PC-3 (cell line): ENCODE measurements around the gene CTAG1B. TPM values are rescaled to one million over a fixed set of nuclear protein-coding genes. Genes with fewer than 3 reads are reported as not detected.

Experiments used
- ATAC-seq: fragments of 200-7000 bp; cut with Tn5 transposase; 2 replicates; pipeline ENCODE4 v1.9.1; 2020; ENCODE audit warnings: mild to moderate bottlenecking, moderate library complexity
- BruUV-seq: library from RNA; stranded (reverse); fragments of 400-500 nt; replicated peaks from 2 replicates; lab custom pipeline; 2021; lab: Mats Ljungman, UMichigan
- CTCF ChIA-PET: fragments of 300-600 bp; sonication (Branson Sonifier 250); formaldehyde crosslinking; loops from one replicate; lab custom pipeline; 2022; ENCODE audit warnings: antibody characterized with exemption; lab: Charles Lee
- POLR2A ChIA-PET: fragments of 300-600 bp; sonication (Branson Sonifier 250); formaldehyde crosslinking; loops from one replicate; lab custom pipeline; 2022; ENCODE audit warnings: antibody characterized with exemption; ENCODE audit not compliant: unreplicated experiment; lab: Charles Lee
- DNase-seq: peaks from one replicate; pipeline ENCODE4 v3.0.0-alpha.2; 2015
- H2AFZ ChIP-seq: fragments of 300-600 bp; sonication (generic); 2 replicates; pipeline ENCODE4 v1.6.0; 2016; ENCODE audit warnings: antibody characterized with exemption, low read length
- H3F3A ChIP-seq: fragments of 300-600 bp; sonication (generic); one replicate; pipeline ENCODE4 v1.6.0; 2017; ENCODE audit warnings: antibody characterized with exemption, low read length, control low read depth, mild to moderate bottlenecking; ENCODE audit not compliant: unreplicated experiment
- H3K27ac ChIP-seq: fragments of 300-600 bp; sonication (generic); 2 replicates; pipeline ENCODE4 v1.5.1; 2016; ENCODE audit warnings: mild to moderate bottlenecking, low read length
- H3K27me3 ChIP-seq: fragments of 300-600 bp; sonication (generic); 2 replicates; pipeline ENCODE4 v1.6.1; 2016; ENCODE audit warnings: low read length, mixed read lengths
- H3K36me3 ChIP-seq: fragments of 300-600 bp; sonication (generic); 2 replicates; pipeline ENCODE4 v1.6.1; 2016; ENCODE audit warnings: low read depth, mixed run types, low read length, mixed read lengths
- H3K4me1 ChIP-seq: fragments of 300-600 bp; sonication (generic); 2 replicates; pipeline ENCODE4 v1.5.1; 2016; ENCODE audit warnings: low read length; ENCODE audit not compliant: insufficient read depth
- H3K4me2 ChIP-seq: fragments of 300-600 bp; sonication (generic); 2 replicates; pipeline ENCODE4 v1.6.0; 2016; ENCODE audit warnings: low read length
- H3K4me3 ChIP-seq: fragments of 300-600 bp; sonication (generic); 2 replicates; pipeline ENCODE4 v1.5.1; 2016; ENCODE audit warnings: mild to moderate bottlenecking, low read length, mixed read lengths
- H3K79me2 ChIP-seq: fragments of 300-600 bp; sonication (generic); 2 replicates; pipeline ENCODE4 v1.6.1; 2017; ENCODE audit warnings: low read length, mixed read lengths
- H3K9ac ChIP-seq: fragments of 300-600 bp; sonication (generic); 2 replicates; pipeline ENCODE4 v1.6.0; 2016; ENCODE audit warnings: mild to moderate bottlenecking, low read length
- H3K9me2 ChIP-seq: fragments of 300-600 bp; sonication (generic); replicated peaks from 2 replicates; pipeline ENCODE4 v1.6.1; 2016; ENCODE audit warnings: mixed run types, low read length, mixed read lengths
- H3K9me3 ChIP-seq: fragments of 300-600 bp; sonication (generic); 2 replicates; pipeline ENCODE4 v1.6.1; 2016; ENCODE audit warnings: low read length, mixed read lengths
- H4K20me1 ChIP-seq: fragments of 300-600 bp; sonication (generic); 2 replicates; pipeline ENCODE4 v1.6.1; 2016; ENCODE audit warnings: low read length, mixed read lengths
- CTCF ChIP-seq: fragments of 300-600 bp; sonication (generic); conservative IDR thresholded peaks from 2 replicates; pipeline ENCODE4 v1.5.1; 2017; ENCODE audit warnings: antibody characterized with exemption, low read depth, mild to moderate bottlenecking, low read length
- EZH2 ChIP-seq: fragments of 300-600 bp; sonication (generic); IDR thresholded peaks from one replicate; pipeline ENCODE4 v1.6.1; 2017; ENCODE audit warnings: antibody characterized with exemption, mild to moderate bottlenecking, low read length; ENCODE audit not compliant: unreplicated experiment
- EZH2phosphoT487 ChIP-seq: fragments of 300-600 bp; sonication (generic); IDR thresholded peaks from 2 replicates; pipeline ENCODE4 v1.6.1; 2018; ENCODE audit warnings: mild to moderate bottlenecking, antibody characterized with exemption, low read length, borderline replicate concordance
- intact Hi-C: fragments of 100-400 bp; cut with micrococcal nuclease; formaldehyde crosslinking; loops from 2 replicates; pipeline ENCODE4 v1.9.0; 2023
- total RNA-seq: library from RNA; depleted of rRNA; stranded (reverse); fragments of >200 nt; gene quantifications from 2 replicates; pipeline ENCODE4 v1.2.3, GENCODE V29; 2014

CTAG1B gene
- total RNA-seq, 1 experiment from 2014 or later = not detected

DNA sequence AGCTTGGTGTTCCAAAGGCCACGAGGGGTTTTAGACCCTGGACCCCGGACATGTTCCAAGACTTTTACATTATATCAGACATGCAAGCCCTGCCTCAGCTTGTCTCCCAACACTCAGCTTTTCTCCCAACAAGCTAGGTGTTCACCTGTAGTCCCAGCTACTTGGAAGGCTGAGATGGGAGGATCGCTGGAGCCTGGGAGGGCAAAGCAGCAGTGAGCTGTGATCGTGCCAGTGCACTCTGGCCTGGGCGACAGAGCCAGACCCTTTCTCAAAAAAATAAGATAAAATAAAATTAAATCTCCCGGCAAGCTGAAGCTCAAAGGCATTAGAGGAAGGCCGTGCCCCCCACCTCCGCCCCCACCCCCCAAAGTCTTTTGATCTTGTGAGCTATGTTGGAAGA is 20.4 kb downstream of the CTAG1B start:
- Histone ChIP-seq H3K4me2 (no peak overlapping the region), H3K9ac (no peak overlapping the region), H3K27me3 (no peaks in the 10 kb centered on the region), H3K79me2 (no peaks in the 10 kb centered on the region), H4K20me1 (no peaks in the 10 kb centered on the region), H2AFZ (no peak overlapping the region), H3K9me2 (no peaks in the 10 kb centered on the region), H3K9me3 (no peaks in the 10 kb centered on the region), H3K36me3 (no peaks in the 10 kb centered on the region), H3K4me1 (peaks cover 62% of the 10 kb centered on the region), H3K4me3 (no peak overlapping the region), H3F3A (no peaks in the 10 kb centered on the region), H3K27ac (no peak overlapping the region)
- ATAC-seq = no peak
- TF ChIP-seq EZH2phosphoT487 (no peak), EZH2 (no peak), CTCF (no peak)
- no peak for DNase-seq
- intact Hi-C loops = no loop called here
- CTCF ChIA-PET = no interaction called here
- POLR2A ChIA-PET = no interaction called here
- BruUV-seq = no TSS peak

DNA sequence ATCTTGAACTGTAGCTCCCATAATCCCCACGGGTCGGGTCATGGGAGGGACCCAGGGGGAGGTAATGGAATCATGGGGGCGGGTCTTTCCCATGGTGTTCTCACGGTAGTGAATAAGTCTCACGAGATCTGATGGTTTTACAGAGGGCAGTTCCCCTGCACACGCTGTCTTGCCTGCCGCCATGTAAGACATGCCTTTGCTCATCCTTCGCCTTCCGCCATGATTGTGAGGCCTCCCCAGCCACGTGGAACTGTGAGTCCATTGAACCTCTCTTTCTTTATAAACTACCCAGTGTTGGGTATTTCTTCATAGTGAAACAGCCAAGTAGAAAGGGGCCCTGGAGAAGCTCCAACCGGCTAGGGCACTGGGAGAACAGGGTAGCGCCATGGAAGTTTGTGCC is 21.9 kb downstream of the CTAG1B start:
- Histone ChIP-seq H3K9ac (no peak overlapping the region), H3K9me2 (no peaks in the 10 kb centered on the region), H2AFZ (no peak overlapping the region), H3K4me1 (peaks cover 51% of the 10 kb centered on the region), H3K79me2 (no peaks in the 10 kb centered on the region), H3K9me3 (no peaks in the 10 kb centered on the region), H3K4me3 (no peak overlapping the region), H3K27ac (peak overlapping the region; percentile 69), H3F3A (no peaks in the 10 kb centered on the region), H3K27me3 (no peaks in the 10 kb centered on the region), H3K4me2 (peak overlapping the region; percentile 65; the same call in 1 of the 2 replicates), H3K36me3 (no peaks in the 10 kb centered on the region), H4K20me1 (no peaks in the 10 kb centered on the region)
- intact Hi-C loops = no loop called here
- ATAC-seq = no peak
- DNase-seq = no peak
- POLR2A ChIA-PET = no interaction called here
- CTCF ChIA-PET = no interaction called here
- BruUV-seq = no TSS peak
- TF ChIP-seq CTCF (no peak), EZH2phosphoT487 (no peak), EZH2 (no peak)

DNA sequence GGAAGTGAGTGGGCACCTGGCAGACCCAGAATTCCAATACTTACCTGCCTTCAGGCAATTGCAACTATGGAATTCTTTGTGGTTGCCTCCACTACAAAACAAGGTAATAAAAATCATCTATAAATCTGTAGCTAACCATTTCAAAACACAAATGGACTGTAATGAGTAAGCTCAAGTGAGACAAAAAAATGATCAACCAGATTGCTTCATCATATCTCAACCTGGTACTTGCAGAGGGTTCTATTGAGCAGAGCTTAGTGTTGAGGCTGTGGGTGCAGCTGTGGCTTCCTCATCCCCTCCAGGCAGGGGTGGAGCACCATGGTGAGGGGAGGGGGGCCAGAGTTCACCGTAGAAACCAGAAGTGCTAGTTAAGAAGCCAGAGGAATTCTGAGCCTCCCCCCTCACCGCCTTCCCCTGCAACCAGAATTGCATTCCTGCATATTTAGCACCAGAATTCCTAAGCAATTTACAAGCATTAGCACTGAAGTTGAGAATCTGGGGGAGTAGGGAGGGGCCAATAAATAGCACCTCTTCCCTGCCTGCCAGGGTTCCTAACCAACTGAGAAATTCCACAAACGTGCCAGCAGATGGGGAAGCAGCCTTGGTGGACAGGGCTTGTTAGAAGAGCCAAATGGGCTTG is 22.7 kb downstream of the CTAG1B start:
- CTCF ChIA-PET = interaction anchor here (0.6 to 0.7 kb wide), 2 partner anchors 11 to 152 kb away, joined by 3 read pairs; no protein-coding TSS in a partner anchor
- H2AFZ ChIP-seq = no peak overlapping the region
- H3K4me2 ChIP-seq = peak overlapping the region; percentile 65
- peak; percentile 94 for DNase-seq
- TF ChIP-seq EZH2 (no peak), CTCF (peak; percentile 30), EZH2phosphoT487 (no peak)
- POLR2A ChIA-PET = no interaction called here
- no peaks in the 10 kb centered on the region for H3K9me3 ChIP-seq
- no peak overlapping the region for H3K9ac ChIP-seq
- no TSS peak for BruUV-seq
- H3K9me2 ChIP-seq = no peaks in the 10 kb centered on the region
- H3K27ac ChIP-seq = peak overlapping the region; percentile 69
- H3K4me3 ChIP-seq = no peak overlapping the region
- H3K36me3 ChIP-seq = no peaks in the 10 kb centered on the region
- intact Hi-C loops = loop anchor here (1.0 kb wide), 1 partner anchor 8 kb away; no protein-coding TSS in a partner anchor
- H3K27me3 ChIP-seq = no peaks in the 10 kb centered on the region
- H4K20me1 ChIP-seq = no peaks in the 10 kb centered on the region
- ATAC-seq = peak; percentile 66
- peaks cover 46% of the 10 kb centered on the region for H3K4me1 ChIP-seq
- H3F3A ChIP-seq = no peaks in the 10 kb centered on the region
- H3K79me2 ChIP-seq = no peaks in the 10 kb centered on the region
